ENCODE results near the gene ABHD8. TPM values are rescaled to one million over a fixed set of nuclear protein-coding genes. Genes with fewer than 3 reads are reported as not detected.
A peak's percentile ranks its signal among the peaks of the same experiment; 100 is the strongest.

Gene ABHD8
- total and polyA plus RNA-seq, 2 donors (not counting 1 experiment from before 2014, with no cell fraction given): 5.2 to 7.2 TPM

- H3K4me3 ChIP-seq (ENCODE audit: control extremely low read depth in 1 of 5, extremely low read depth in 1 of 5, insufficient read depth in 1 of 5, low read depth in 2 of 5, low read length in 4 of 5): no peak overlapping the region
- ChIA-PET POLR2A (interaction anchor here (1.2 kb wide), 1 partner anchor 18 kb away, joined by 7 read pairs; the partner anchor contains the start of gene DDA1), CTCF (no interaction called here)
- H3K9me3 ChIP-seq (ENCODE audit: control extremely low read depth in 1 of 3, control insufficient read depth in 2 of 3, insufficient read depth in 1 of 3, low read length in 2 of 3): no peaks in the 10 kb centered on the region
- no peak overlapping the region for H3K9ac ChIP-seq (ENCODE audit: low read length)
- ATAC-seq (ENCODE audit: low read depth) (no peak), DNase-seq (peak; percentile 27)
- WGBS (ENCODE audit: insufficient coverage): 96% methylated on average over 27 of the region's 27 CpGs
- H3K27ac Mint-ChIP-seq: no peak overlapping the region
- intact Hi-C loops (cut with micrococcal nuclease): no loop called here
- H3K4me1 Mint-ChIP-seq: peaks cover 13% of the 10 kb centered on the region
- H3K4me3 Mint-ChIP-seq: peak overlapping the region; percentile 29
- no peaks in the 10 kb centered on the region for H3K79me2 ChIP-seq (ENCODE audit: control insufficient read depth, insufficient read depth, low read length)
- no peak overlapping the region for H2AFZ ChIP-seq (ENCODE audit: insufficient read depth, low read depth, low read length, poor library complexity, severe bottlenecking)
- peaks cover 6% of the 10 kb centered on the region for H3K27me3 Mint-ChIP-seq
- H3K36me3 ChIP-seq (replicated peaks in 1 of 2; ENCODE audit: control extremely low read depth in 1 of 2, control insufficient read depth in 1 of 2, extremely low read depth in 1 of 2, insufficient read depth in 2 of 2, low read length in 1 of 2): no peaks in the 10 kb centered on the region
- no peaks in the 10 kb centered on the region for H3K9me3 Mint-ChIP-seq (ENCODE audit: insufficient read depth)
- H3K4me1 ChIP-seq (ENCODE audit: control insufficient read depth in 2 of 2, insufficient read depth in 2 of 2, low read length in 2 of 2): peaks cover 13 to 17% of the 10 kb centered on the region in 2 donors
- peak overlapping the region; percentile 97 for H3K4me2 ChIP-seq (replicated peaks; ENCODE audit: low read depth, low read length, poor library complexity, severe bottlenecking)
- H3K27ac ChIP-seq (ENCODE audit: low read length in 2 of 2): no peak overlapping the region
- peaks cover 0 to 19% (median 1%) of the 10 kb centered on the region in 4 experiments for H3K27me3 ChIP-seq (replicated peaks in 1 of 4; ENCODE audit: control extremely low read depth in 1 of 4, control insufficient read depth in 3 of 4, insufficient read depth in 4 of 4, low read length in 3 of 4)
- TF ChIP-seq CTCF (IDR thresholded peaks at IDR 0.05) (no peak), EZH2 (IDR thresholded peaks at IDR 0.05; ENCODE audit: borderline replicate concordance, insufficient read depth, low read depth, low read length, poor library complexity, severe bottlenecking) (no peak)
- H4K20me1 ChIP-seq (ENCODE audit: control insufficient read depth, insufficient read depth, low read length, poor library complexity, severe bottlenecking): peaks cover 2% of the 10 kb centered on the region
Observed at GRCh38 chr19:17327068-17327653, 23.9 kb upstream of the ABHD8 start.

- Mint-ChIP-seq H3K4me3 (no peak overlapping the region), H3K9me3 (ENCODE audit: insufficient read depth) (no peaks in the 10 kb centered on the region), H3K4me1 (peaks cover 13% of the 10 kb centered on the region), H3K27ac (no peak overlapping the region), H3K27me3 (peaks cover 6% of the 10 kb centered on the region)
- DNase-seq: no peak
- ChIA-PET POLR2A (no interaction called here), CTCF (no interaction called here)
- peaks cover 13 to 17% of the 10 kb centered on the region in 2 donors for H3K4me1 ChIP-seq (ENCODE audit: control insufficient read depth in 2 of 2, insufficient read depth in 2 of 2, low read length in 2 of 2)
- H3K4me3 ChIP-seq (ENCODE audit: control extremely low read depth in 1 of 5, extremely low read depth in 1 of 5, insufficient read depth in 1 of 5, low read depth in 2 of 5, low read length in 4 of 5): no peak overlapping the region
- peaks cover 0 to 19% (median 1%) of the 10 kb centered on the region in 4 experiments for H3K27me3 ChIP-seq (replicated peaks in 1 of 4; ENCODE audit: control extremely low read depth in 1 of 4, control insufficient read depth in 3 of 4, insufficient read depth in 4 of 4, low read length in 3 of 4)
- no peak for ATAC-seq (ENCODE audit: low read depth)
- no peak overlapping the region for H2AFZ ChIP-seq (ENCODE audit: insufficient read depth, low read depth, low read length, poor library complexity, severe bottlenecking)
- no peak overlapping the region for H3K27ac ChIP-seq (ENCODE audit: low read length in 2 of 2)
- H3K36me3 ChIP-seq (replicated peaks in 1 of 2; ENCODE audit: control extremely low read depth in 1 of 2, control insufficient read depth in 1 of 2, extremely low read depth in 1 of 2, insufficient read depth in 2 of 2, low read length in 1 of 2): no peaks in the 10 kb centered on the region
- TF ChIP-seq CTCF (IDR thresholded peaks at IDR 0.05) (no peak), EZH2 (IDR thresholded peaks at IDR 0.05; ENCODE audit: borderline replicate concordance, insufficient read depth, low read depth, low read length, poor library complexity, severe bottlenecking) (no peak)
- no peak overlapping the region for H3K9ac ChIP-seq (ENCODE audit: low read length)
- H4K20me1 ChIP-seq (ENCODE audit: control insufficient read depth, insufficient read depth, low read length, poor library complexity, severe bottlenecking): peaks cover 8% of the 10 kb centered on the region
- intact Hi-C loops (cut with micrococcal nuclease): no loop called here
- no peaks in the 10 kb centered on the region for H3K9me3 ChIP-seq (ENCODE audit: control extremely low read depth in 1 of 3, control insufficient read depth in 2 of 3, insufficient read depth in 1 of 3, low read length in 2 of 3)
- no peak overlapping the region for H3K4me2 ChIP-seq (replicated peaks; ENCODE audit: low read depth, low read length, poor library complexity, severe bottlenecking)
- WGBS (ENCODE audit: insufficient coverage): 91% methylated on average over 8 of the region's 11 CpGs
- H3K79me2 ChIP-seq (ENCODE audit: control insufficient read depth, insufficient read depth, low read length): no peaks in the 10 kb centered on the region
Observed at GRCh38 chr19:17326595-17326966, 23.4 kb upstream of the ABHD8 start.
